K562 (cell line): ENCODE results near the gene ACTN1. TPM values are rescaled to one million over a fixed set of nuclear protein-coding genes. Genes with fewer than 3 reads are reported as not detected.

Experiments
- ATAC-seq: fragments of 200-7000 bp; cut with Tn5 transposase; 3 replicates; pipeline ENCODE4 v1.9.1; 2020; ENCODE audit warnings: moderate library complexity
- BruUV-seq: library from RNA; stranded (reverse); fragments of 400-500 nt; replicated peaks from 2 replicates; lab custom pipeline; 2021; lab: Mats Ljungman, UMichigan
- CTCF ChIA-PET: fragments of 300-600 bp; formaldehyde crosslinking; extraction: SDS; loops from one replicate; lab custom pipeline; 2021; ENCODE audit warnings: low intra/inter-chr PET ratio; lab: Yijun Ruan, JAX
- POLR2A ChIA-PET: fragments of 300-600, 350-650 bp; sonication (Branson Sonifier 250); formaldehyde crosslinking; extraction: SDS; loops from one replicate; lab custom pipeline; 2021; ENCODE audit warnings: antibody characterized with exemption, inconsistent platforms; lab: Yijun Ruan, JAX
- DNase-seq, 4 experiments: peaks; one replicate each; pipeline versions ENCODE4 v3.0.0 to v3.0.0-alpha.2; 2011 to 2018; ENCODE audit warnings: low spot score in 3 of 4, mixed read lengths in 3 of 4; ENCODE audit errors: extremely low read depth in 1 of 4
- FAIRE-seq: peaks from 2 replicates; lab custom pipeline; 2011; peaks lifted over from hg19 to GRCh38; lab: Jason Lieb, UNC
- H2AFZ ChIP-seq: 2 replicates; pipeline ENCODE4 v1.6.0; 2011; ENCODE audit warnings: low read depth, low read length, control low read depth, inconsistent platforms
- H3K27ac ChIP-seq: fragments of 200-600 bp; 3 replicates; pipeline ENCODE4 v1.8.0; 2011; ENCODE audit warnings: low read depth, mild to moderate bottlenecking, control low read depth, inconsistent platforms, low read length, moderate library complexity, mixed read lengths; ENCODE audit errors: extremely low read depth
- H3K27me3 ChIP-seq, 2 experiments: fragments of 300-600 bp in 1 of 2; 2 replicates in 1 of 2; 3 replicates in 1 of 2; pipeline versions ENCODE4 v1.6.0 to v1.8.0; 2011; ENCODE audit warnings: inconsistent platforms in 2 of 2, low read length in 2 of 2, mild to moderate bottlenecking in 1 of 2, mixed read lengths in 1 of 2, moderate library complexity in 1 of 2; ENCODE audit not compliant: control insufficient read depth in 2 of 2, insufficient read depth in 2 of 2
- H3K36me3 ChIP-seq: fragments of 300-600 bp; 3 replicates; pipeline ENCODE4 v1.8.0; 2011; ENCODE audit warnings: mild to moderate bottlenecking, low read length, inconsistent platforms; ENCODE audit not compliant: control insufficient read depth, insufficient read depth
- H3K4me1 ChIP-seq, 2 experiments: fragments of 200-600 bp in 1 of 2; replicated peaks in 1 of 2; 2 replicates in 1 of 2; 3 replicates in 1 of 2; pipeline versions ENCODE4 v1.5.1 to v1.8.0; 2011; ENCODE audit warnings: inconsistent platforms in 2 of 2, low read length in 2 of 2, mild to moderate bottlenecking in 1 of 2, mixed read lengths in 1 of 2, moderate library complexity in 1 of 2; ENCODE audit not compliant: control insufficient read depth in 2 of 2, insufficient read depth in 2 of 2
- H3K4me2 ChIP-seq: 2 replicates; pipeline ENCODE4 v1.6.1; 2011; ENCODE audit warnings: low read length, control low read depth, inconsistent platforms, mixed read lengths; ENCODE audit not compliant: insufficient read depth
- H3K4me3 ChIP-seq: fragments of 200-600 bp; sonication (generic), shearing (Covaris generic); 2 replicates; pipeline ENCODE4 v1.5.1; 2016; ENCODE audit warnings: control low read depth, inconsistent platforms
- H3K79me2 ChIP-seq: fragments of 200-600 bp; 3 replicates; pipeline ENCODE4 v1.8.0; 2011; ENCODE audit warnings: low read length, inconsistent platforms; ENCODE audit not compliant: control insufficient read depth, insufficient read depth
- H3K9ac ChIP-seq, 2 experiments: 2 replicates each; pipeline versions ENCODE4 v1.6.0 to v1.6.1; 2011; ENCODE audit warnings: low read depth in 2 of 2, low read length in 2 of 2, control low read depth in 1 of 2, inconsistent platforms in 1 of 2, mild to moderate bottlenecking in 1 of 2, mixed read lengths in 1 of 2; ENCODE audit not compliant: insufficient read depth in 1 of 2
- H3K9me1 ChIP-seq: one replicate; pipeline ENCODE4 v1.6.0; 2011; ENCODE audit warnings: inconsistent platforms, mild to moderate bottlenecking, low read length, moderate library complexity; ENCODE audit not compliant: control insufficient read depth, insufficient read depth
- H3K9me3 ChIP-seq: replicated peaks from 2 replicates; pipeline ENCODE4 v1.5.1; 2011; ENCODE audit warnings: low read depth, low read length, inconsistent platforms; ENCODE audit not compliant: control insufficient read depth, insufficient read depth
- H4K20me1 ChIP-seq: replicated peaks from 2 replicates; pipeline ENCODE4 v1.6.1; 2011; ENCODE audit warnings: low read length, inconsistent platforms, mixed read lengths; ENCODE audit not compliant: control insufficient read depth, insufficient read depth
- MAZ ChIP-seq, 2 experiments: fragments of 450-650 bp in 1 of 2; sonication (generic) in 1 of 2; formaldehyde crosslinking; IDR thresholded peaks in 1 of 2; conservative IDR thresholded peaks in 1 of 2; 2 replicates each; pipeline versions ENCODE4 v1.4.0 to v1.5.0; 2020; ENCODE audit warnings: mild to moderate bottlenecking in 1 of 2, missing genetic modification reagents in 1 of 2
- PPARD ChIP-seq: fragments of 250-450 bp; sonication (Bioruptor Pico); IDR thresholded peaks from 2 replicates; pipeline ENCODE4 v1.8.0; 2022; ENCODE audit warnings: inconsistent platforms, mild to moderate bottlenecking, moderate library complexity
- SAP30 ChIP-seq: fragments of 200-600 bp; sonication (generic); IDR thresholded peaks from 2 replicates; pipeline ENCODE4 v1.6.1; 2012; ENCODE audit warnings: borderline replicate concordance, low read depth, mild to moderate bottlenecking, moderate library complexity, low read length, control low read depth, inconsistent platforms; ENCODE audit not compliant: insufficient read depth, poor library complexity, severe bottlenecking
- ZNF12 ChIP-seq: sonication (generic); formaldehyde crosslinking; IDR thresholded peaks from 2 replicates; pipeline ENCODE4 v1.4.0; 2020; ENCODE audit warnings: mild to moderate bottlenecking, missing genetic modification reagents
- ZNF785 ChIP-seq: fragments of 250-450 bp; sonication (Bioruptor Pico); IDR thresholded peaks from 2 replicates; pipeline ENCODE4 v1.4.0; 2020; ENCODE audit warnings: mild to moderate bottlenecking
- WGBS: fragments of 100-300 bp; shearing (Covaris generic); methylation state at CpG from one replicate; pipeline ENCODE4 v1.1.6; 2016; ENCODE audit warnings: low coverage, mixed read lengths; ENCODE audit not compliant: insufficient coverage; ENCODE audit errors: missing lambda C conversion rate; 5-methylcytosine and 5-hydroxymethylcytosine counted together
- in situ Hi-C: fragments of 300-500 bp; cut with MboI; formaldehyde crosslinking; loops from 4 replicates; pipeline ENCODE4 v1.15.0; 2018; ENCODE audit warnings: inconsistent platforms, mixed read lengths
- intact Hi-C: fragments of 100-400 bp; cut with micrococcal nuclease; formaldehyde crosslinking; loops from 2 replicates; pipeline ENCODE4 v1.14.2; 2022
- polyA plus RNA-seq, 8 experiments: library from polyadenylated mRNA; depleted of rRNA in 4 of 8; stranded (reverse) in 5 of 8; unstranded in 3 of 8; fragments of >200 nt; fragmentation: Nextera tagmentation in 2 of 8; fragmentation: Illumina TruSeq in 1 of 8; extraction: Ambion mirVana in 2 of 8; extraction: Trizol in 1 of 8; gene quantifications; 2 replicates each; pipeline versions ENCODE4 v1.2.1 to v1.2.3, GENCODE V29; 2011 to 2014; ENCODE audit warnings: inconsistent platforms in 1 of 8, missing spikeins in 1 of 8
- total RNA-seq, 7 experiments: library from RNA; depleted of rRNA in 6 of 7; stranded (reverse); fragments of >200 nt in 6 of 7; fragmentation: Illumina TruSeq in 2 of 7; extraction: Trizol in 2 of 7; gene quantifications; 2 replicates each; pipeline versions ENCODE4 v1.2.1 to v1.2.3, GENCODE V29; 2011 to 2021; ENCODE audit warnings: low replicate concordance in 1 of 7
- TF ChIP-seq, protein P1 (sequence below): sonication (generic); formaldehyde crosslinking; IDR thresholded peaks from 2 replicates; pipeline ENCODE4 v1.8.0; 2022; ENCODE audit warnings: mild to moderate bottlenecking, missing genetic modification reagents
- TF ChIP-seq, protein P2 (sequence below): sonication (generic); formaldehyde crosslinking; IDR thresholded peaks from 2 replicates; pipeline ENCODE4 v1.8.1; 2022; ENCODE audit warnings: missing genetic modification reagents

ACTN1 gene
- total and polyA plus RNA-seq, 9 of the 15 experiments (the other 6 are each of a cell fraction or from before 2014, with no cell fraction given) = 2.2 to 67.7 (median 34.5) TPM

DNA sequence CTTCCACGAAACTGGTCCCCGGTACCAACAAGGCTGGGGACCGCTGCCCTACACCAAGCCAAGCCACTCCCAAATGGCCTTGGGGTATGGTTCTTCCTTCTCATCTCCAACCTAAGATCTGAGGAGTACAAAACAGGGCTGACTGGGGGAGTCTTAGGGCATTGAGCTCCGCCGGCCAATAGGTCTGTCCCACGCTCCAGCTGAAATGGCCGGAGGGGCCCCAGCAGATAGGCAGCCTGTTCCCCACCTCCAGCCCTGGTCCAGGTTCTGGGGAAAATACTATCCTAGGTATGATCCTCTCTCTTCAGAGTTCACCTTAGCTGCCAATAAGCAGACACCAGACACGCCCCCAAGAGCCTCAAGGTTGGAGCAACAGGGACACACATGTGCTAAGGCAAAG is 90.2 kb downstream of the ACTN1 start:
- no peak overlapping the region for H3K4me2 ChIP-seq
- H3K27ac ChIP-seq = no peak overlapping the region
- FAIRE-seq (no peak), DNase-seq (no peak), ATAC-seq (no peak)
- in situ Hi-C loops (no loop called here), intact Hi-C loops (no loop called here)
- BruUV-seq = no TSS peak
- H3K79me2 ChIP-seq = no peaks in the 10 kb centered on the region
- H4K20me1 ChIP-seq = no peaks in the 10 kb centered on the region
- no peaks in the 10 kb centered on the region; a peak in 1 of 5 replicates for H3K4me1 ChIP-seq
- ChIA-PET POLR2A (no interaction called here), CTCF (no interaction called here)
- no peaks in the 10 kb centered on the region for H3K27me3 ChIP-seq
- H3K36me3 ChIP-seq = peaks cover 46% of the 10 kb centered on the region; the same call in 1 of the 3 replicates
- no peaks in the 10 kb centered on the region for H3K9me3 ChIP-seq
- no peak overlapping the region; a peak in 1 of 4 replicates for H3K9ac ChIP-seq
- WGBS = 81% methylated on average over 7 of the region's 8 CpGs
- H3K4me3 ChIP-seq = no peak overlapping the region
- no peaks in the 10 kb centered on the region for H3K9me1 ChIP-seq
- TF ChIP-seq PPARD (no peak), SAP30 (no peak), MAZ (CRISPR knock-in tag; conservative IDR thresholded peaks at IDR 0.05 in 1 of 2, IDR thresholded peaks at IDR 0.05 in 1 of 2) (no peak), ZNF12 (CRISPR knock-in tag) (no peak), ZNF785 (no peak)
- TF ChIP-seq, protein P1, sequence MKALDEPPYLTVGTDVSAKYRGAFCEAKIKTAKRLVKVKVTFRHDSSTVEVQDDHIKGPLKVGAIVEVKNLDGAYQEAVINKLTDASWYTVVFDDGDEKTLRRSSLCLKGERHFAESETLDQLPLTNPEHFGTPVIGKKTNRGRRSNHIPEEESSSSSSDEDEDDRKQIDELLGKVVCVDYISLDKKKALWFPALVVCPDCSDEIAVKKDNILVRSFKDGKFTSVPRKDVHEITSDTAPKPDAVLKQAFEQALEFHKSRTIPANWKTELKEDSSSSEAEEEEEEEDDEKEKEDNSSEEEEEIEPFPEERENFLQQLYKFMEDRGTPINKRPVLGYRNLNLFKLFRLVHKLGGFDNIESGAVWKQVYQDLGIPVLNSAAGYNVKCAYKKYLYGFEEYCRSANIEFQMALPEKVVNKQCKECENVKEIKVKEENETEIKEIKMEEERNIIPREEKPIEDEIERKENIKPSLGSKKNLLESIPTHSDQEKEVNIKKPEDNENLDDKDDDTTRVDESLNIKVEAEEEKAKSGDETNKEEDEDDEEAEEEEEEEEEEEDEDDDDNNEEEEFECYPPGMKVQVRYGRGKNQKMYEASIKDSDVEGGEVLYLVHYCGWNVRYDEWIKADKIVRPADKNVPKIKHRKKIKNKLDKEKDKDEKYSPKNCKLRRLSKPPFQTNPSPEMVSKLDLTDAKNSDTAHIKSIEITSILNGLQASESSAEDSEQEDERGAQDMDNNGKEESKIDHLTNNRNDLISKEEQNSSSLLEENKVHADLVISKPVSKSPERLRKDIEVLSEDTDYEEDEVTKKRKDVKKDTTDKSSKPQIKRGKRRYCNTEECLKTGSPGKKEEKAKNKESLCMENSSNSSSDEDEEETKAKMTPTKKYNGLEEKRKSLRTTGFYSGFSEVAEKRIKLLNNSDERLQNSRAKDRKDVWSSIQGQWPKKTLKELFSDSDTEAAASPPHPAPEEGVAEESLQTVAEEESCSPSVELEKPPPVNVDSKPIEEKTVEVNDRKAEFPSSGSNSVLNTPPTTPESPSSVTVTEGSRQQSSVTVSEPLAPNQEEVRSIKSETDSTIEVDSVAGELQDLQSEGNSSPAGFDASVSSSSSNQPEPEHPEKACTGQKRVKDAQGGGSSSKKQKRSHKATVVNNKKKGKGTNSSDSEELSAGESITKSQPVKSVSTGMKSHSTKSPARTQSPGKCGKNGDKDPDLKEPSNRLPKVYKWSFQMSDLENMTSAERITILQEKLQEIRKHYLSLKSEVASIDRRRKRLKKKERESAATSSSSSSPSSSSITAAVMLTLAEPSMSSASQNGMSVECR (CRISPR knock-in tag) = no peak
- TF ChIP-seq, protein P2, sequence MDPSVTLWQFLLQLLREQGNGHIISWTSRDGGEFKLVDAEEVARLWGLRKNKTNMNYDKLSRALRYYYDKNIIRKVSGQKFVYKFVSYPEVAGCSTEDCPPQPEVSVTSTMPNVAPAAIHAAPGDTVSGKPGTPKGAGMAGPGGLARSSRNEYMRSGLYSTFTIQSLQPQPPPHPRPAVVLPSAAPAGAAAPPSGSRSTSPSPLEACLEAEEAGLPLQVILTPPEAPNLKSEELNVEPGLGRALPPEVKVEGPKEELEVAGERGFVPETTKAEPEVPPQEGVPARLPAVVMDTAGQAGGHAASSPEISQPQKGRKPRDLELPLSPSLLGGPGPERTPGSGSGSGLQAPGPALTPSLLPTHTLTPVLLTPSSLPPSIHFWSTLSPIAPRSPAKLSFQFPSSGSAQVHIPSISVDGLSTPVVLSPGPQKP (CRISPR knock-in tag) = no peak
- no peak overlapping the region for H2AFZ ChIP-seq
